NCI-H82 treated with DMSO at 0.1 percent for 48 hours (cell line): ENCODE data around the gene SWSAP1.
"Not testable (repeated sequence)": the region's sequence is repeated elsewhere in the genome, so short reads cannot be mapped to it uniquely, and the experiment has no call there.

Experiments used
- DNase-seq: peaks from one replicate; lab custom pipeline; 2025; ENCODE audit not compliant: unreplicated experiment; lab: John Stamatoyannopoulos, UW

The SWSAP1 gene

GRCh38 chr19:11378319-11379189 lies 4.1 kb downstream of the SWSAP1 start:
- DNase-seq = no peak

GRCh38 chr19:11379269-11379845 lies 4.9 kb downstream of the SWSAP1 start:
- DNase-seq = not testable (repeated sequence)

GRCh38 chr19:11379857-11380350 lies 5.4 kb downstream of the SWSAP1 start:
- no peak for DNase-seq

GRCh38 chr19:11380653-11381537 lies 6.4 kb downstream of the SWSAP1 start:
- peak; percentile 97 for DNase-seq

GRCh38 chr19:11382898-11383705 lies 8.6 kb downstream of the SWSAP1 start:
- peak; percentile 10 for DNase-seq

GRCh38 chr19:11383706-11384048 lies 9.2 kb downstream of the SWSAP1 start:
- no peak for DNase-seq

- no peak for DNase-seq
These were observed 10.3 kb downstream of the SWSAP1 start for GRCh38 chr19:11384778-11385129.

- no peak for DNase-seq
These were observed 12.9 kb downstream of the SWSAP1 start for GRCh38 chr19:11387162-11388034.

- no peak for DNase-seq
These were observed 15.9 kb downstream of the SWSAP1 start for GRCh38 chr19:11390359-11390758.

GRCh38 chr19:11390933-11391680 lies 16.6 kb downstream of the SWSAP1 start:
- DNase-seq = no peak

- DNase-seq = no peak
These were observed 22.7 kb downstream of the SWSAP1 start for GRCh38 chr19:11397089-11397610.

GRCh38 chr19:11399667-11400066 lies 25.2 kb downstream of the SWSAP1 start:
- DNase-seq = no peak

- DNase-seq = no peak
These were observed 26.3 kb downstream of the SWSAP1 start for GRCh38 chr19:11400798-11401197.

GRCh38 chr19:11401808-11402543 lies 27.5 kb downstream of the SWSAP1 start:
- DNase-seq = no peak

GRCh38 chr19:11404588-11405222 lies 30.2 kb downstream of the SWSAP1 start:
- DNase-seq = no peak

- DNase-seq = no peak
These were observed 31.6 kb downstream of the SWSAP1 start for GRCh38 chr19:11405846-11406643.

- not testable (repeated sequence) for DNase-seq
These were observed 32.3 kb downstream of the SWSAP1 start for GRCh38 chr19:11406703-11407236.
